ENCODE measurements around the gene RBMS3. TPM values are rescaled to one million over a fixed set of nuclear protein-coding genes. Genes with fewer than 3 reads are reported as not detected.

The RBMS3 gene
- total and polyA plus RNA-seq, 2 of the 8 experiments (the other 6 are each of a cell fraction or from before 2014, with no cell fraction given) = 3.7 to 6.9 TPM

DNA sequence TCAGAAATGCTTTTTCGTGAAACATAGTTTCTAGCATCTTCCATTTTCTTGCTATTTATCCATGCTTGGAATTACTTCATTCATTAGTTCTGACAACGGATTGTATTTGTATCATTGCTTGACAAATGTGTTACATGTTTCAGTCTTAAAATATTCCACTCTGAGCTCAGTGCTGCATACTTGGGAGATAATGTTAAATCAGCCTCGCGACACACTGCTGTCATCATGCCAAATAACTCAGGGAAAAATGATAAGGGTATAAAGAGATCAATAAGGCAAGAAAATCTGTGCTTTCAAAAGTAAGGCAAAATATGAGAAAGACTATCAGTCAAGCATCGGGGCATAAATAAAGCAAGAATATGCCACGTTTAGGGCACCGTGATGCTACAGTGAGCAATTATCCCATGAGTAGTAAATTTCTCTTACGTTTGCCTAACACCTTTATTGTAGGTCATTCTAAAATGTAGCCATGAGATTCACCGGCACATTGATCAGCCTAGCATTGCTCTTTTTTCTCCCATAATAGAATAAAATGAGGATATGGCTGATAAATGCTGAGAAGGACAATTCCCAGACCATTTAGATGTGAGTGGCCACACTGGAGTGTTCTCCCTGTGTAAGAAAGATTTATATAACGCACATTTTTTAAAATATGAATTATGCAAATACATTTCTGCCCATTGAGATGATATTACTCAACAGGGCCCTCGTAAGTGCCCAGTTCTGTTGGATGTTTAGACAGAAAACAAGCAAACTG is 133.8 kb downstream of the RBMS3 start (continued):
- no peak for TF ChIP-seq CHD7 (IDR thresholded peaks at IDR 0.05; ENCODE audit: insufficient replicate concordance, low read length)
